Tibial nerve (tissue), 3 donors: ENCODE results near the gene CDK6.

Experiments
- CTCF ChIP-seq, 5 experiments: fragments of 200-600 bp in 3 of 5; fragments of 450-650 bp in 2 of 5; sonication (generic) in 3 of 5; IDR thresholded peaks; one replicate each; pipeline ENCODE4 v1.5.1; 2016 to 2019; ENCODE audit warnings: antibody characterized with exemption in 5 of 5, mild to moderate bottlenecking in 3 of 5, moderate library complexity in 2 of 5
- POLR2A ChIP-seq, 2 donors: fragments of 450-650 bp; IDR thresholded peaks; one replicate each; pipeline ENCODE4 v1.6.1; 2017; ENCODE audit warnings: antibody characterized with exemption in 2 of 2, mild to moderate bottlenecking in 2 of 2, moderate library complexity in 2 of 2

DNA sequence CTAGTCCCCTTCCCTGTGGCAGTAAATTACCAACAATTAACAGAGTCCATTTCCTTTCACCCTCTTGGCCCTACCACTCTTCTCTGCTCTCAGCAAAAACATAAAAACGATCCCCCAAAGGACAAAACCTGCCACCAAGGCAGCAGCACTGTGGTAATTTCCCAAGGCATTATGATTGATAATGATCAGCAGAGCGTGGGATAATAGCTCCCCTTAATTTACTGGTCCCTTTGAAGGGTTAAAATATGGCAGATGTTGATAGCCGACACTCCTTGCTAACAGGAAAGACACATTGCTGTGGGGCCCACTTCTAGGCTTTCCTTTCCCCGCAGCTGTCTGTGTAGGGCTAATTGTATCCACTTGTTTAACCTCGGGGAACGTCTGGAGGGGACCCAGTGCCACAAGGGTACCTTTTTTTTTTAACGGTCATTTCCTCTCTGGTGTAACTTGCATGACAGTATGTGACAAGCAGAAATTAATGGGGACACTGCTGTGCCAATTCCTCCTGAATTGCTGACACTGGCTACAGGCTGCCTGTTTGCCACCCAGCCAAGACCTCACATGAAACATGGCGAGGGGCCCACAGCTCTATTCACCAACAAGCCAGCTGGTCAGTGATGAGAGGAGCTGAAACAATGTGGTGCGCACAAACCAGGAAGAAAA is 81.3 kb downstream of the CDK6 start:
- TF ChIP-seq CTCF (IDR thresholded peaks at IDR 0.05) (no peak), POLR2A (IDR thresholded peaks at IDR 0.05) (no peak)
